ENCODE results near the gene SELPLG. TPM values are rescaled to one million over a fixed set of nuclear protein-coding genes. Genes with fewer than 3 reads are reported as not detected.
"Not testable (repeated sequence)": the region's sequence is repeated elsewhere in the genome, so short reads cannot be mapped to it uniquely, and the experiment has no call there.

Gene SELPLG
- total and polyA plus RNA-seq, 2 donors (not counting 1 experiment from before 2014, with no cell fraction given): 6.1 to 8.0 TPM

DNA sequence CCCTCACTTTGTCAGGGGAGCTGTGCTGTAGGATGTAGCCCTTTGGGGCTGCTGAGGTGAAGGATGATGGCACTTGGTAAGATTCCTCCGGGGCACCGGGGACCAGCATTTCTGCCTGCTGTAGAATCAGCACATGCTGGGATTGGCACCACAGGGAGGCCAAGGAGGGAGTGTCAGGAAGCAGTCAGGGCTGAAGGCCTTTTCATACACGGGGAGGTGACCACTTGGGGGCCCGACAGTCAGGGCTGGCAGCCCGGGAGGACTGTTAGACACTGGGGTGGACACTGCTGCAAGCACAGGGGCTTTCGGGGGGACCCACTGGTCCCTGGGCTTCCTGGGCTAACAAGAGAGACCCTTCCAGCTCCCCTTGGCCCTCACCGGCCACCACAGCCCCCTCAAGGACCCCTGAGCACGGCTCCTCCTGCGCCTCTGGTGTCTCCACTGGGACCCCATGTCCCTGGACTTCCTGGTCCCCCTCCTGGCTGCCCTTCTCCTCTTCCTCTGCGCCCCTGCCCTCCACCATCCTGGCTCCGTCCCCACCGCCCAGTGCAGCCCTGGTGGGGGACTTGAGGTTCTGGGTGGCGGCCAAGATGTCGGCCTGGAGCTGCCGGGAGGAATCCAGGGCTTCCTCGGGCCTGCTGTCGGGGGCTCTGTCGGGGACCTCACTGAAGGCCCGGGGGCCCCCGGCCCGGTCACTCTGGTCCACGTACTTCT, 42.3 kb downstream of the SELPLG start:
- Mint-ChIP-seq H3K9me3 (ENCODE audit: insufficient read depth) (no peaks in the 10 kb centered on the region), H3K27ac (no peak overlapping the region), H3K4me3 (no peak overlapping the region), H3K4me1 (no peaks in the 10 kb centered on the region), H3K27me3 (no peaks in the 10 kb centered on the region)
- ChIA-PET POLR2A (no interaction called here), CTCF (no interaction called here)
- 95% methylated on average over 20 of the region's 22 CpGs for WGBS (ENCODE audit: insufficient coverage)
- H3K9me3 ChIP-seq (ENCODE audit: control extremely low read depth in 1 of 3, control insufficient read depth in 2 of 3, insufficient read depth in 1 of 3, low read length in 2 of 3): no peaks in the 10 kb centered on the region
- no peak for DNase-seq
- TF ChIP-seq, protein P1, sequence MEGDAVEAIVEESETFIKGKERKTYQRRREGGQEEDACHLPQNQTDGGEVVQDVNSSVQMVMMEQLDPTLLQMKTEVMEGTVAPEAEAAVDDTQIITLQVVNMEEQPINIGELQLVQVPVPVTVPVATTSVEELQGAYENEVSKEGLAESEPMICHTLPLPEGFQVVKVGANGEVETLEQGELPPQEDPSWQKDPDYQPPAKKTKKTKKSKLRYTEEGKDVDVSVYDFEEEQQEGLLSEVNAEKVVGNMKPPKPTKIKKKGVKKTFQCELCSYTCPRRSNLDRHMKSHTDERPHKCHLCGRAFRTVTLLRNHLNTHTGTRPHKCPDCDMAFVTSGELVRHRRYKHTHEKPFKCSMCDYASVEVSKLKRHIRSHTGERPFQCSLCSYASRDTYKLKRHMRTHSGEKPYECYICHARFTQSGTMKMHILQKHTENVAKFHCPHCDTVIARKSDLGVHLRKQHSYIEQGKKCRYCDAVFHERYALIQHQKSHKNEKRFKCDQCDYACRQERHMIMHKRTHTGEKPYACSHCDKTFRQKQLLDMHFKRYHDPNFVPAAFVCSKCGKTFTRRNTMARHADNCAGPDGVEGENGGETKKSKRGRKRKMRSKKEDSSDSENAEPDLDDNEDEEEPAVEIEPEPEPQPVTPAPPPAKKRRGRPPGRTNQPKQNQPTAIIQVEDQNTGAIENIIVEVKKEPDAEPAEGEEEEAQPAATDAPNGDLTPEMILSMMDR (IDR thresholded peaks at IDR 0.05): no peak
- no peak for TF ChIP-seq EZH2 (IDR thresholded peaks at IDR 0.05; ENCODE audit: borderline replicate concordance, insufficient read depth, low read depth, low read length, poor library complexity, severe bottlenecking)
- intact Hi-C loops (cut with micrococcal nuclease): no loop called here
- no peaks in the 10 kb centered on the region for H3K79me2 ChIP-seq (ENCODE audit: control insufficient read depth, insufficient read depth, low read length)
- no peak overlapping the region for H3K4me3 ChIP-seq (ENCODE audit: control extremely low read depth in 1 of 5, extremely low read depth in 1 of 5, insufficient read depth in 1 of 5, low read depth in 2 of 5, low read length in 4 of 5)
- H3K27me3 ChIP-seq (replicated peaks in 1 of 4; ENCODE audit: control extremely low read depth in 1 of 4, control insufficient read depth in 3 of 4, insufficient read depth in 4 of 4, low read length in 3 of 4): no peaks in the 10 kb centered on the region
- no peaks in the 10 kb centered on the region for H3K36me3 ChIP-seq (replicated peaks in 1 of 2; ENCODE audit: control extremely low read depth in 1 of 2, control insufficient read depth in 1 of 2, extremely low read depth in 1 of 2, insufficient read depth in 2 of 2, low read length in 1 of 2)
- H3K4me1 ChIP-seq (ENCODE audit: control insufficient read depth in 2 of 2, insufficient read depth in 2 of 2, low read length in 2 of 2): no peaks in the 10 kb centered on the region
- H3K9ac ChIP-seq (ENCODE audit: low read length): no peak overlapping the region
- H2AFZ ChIP-seq (ENCODE audit: insufficient read depth, low read depth, low read length, poor library complexity, severe bottlenecking): no peak overlapping the region
- ATAC-seq (ENCODE audit: low read depth): no peak
- H4K20me1 ChIP-seq (ENCODE audit: control insufficient read depth, insufficient read depth, low read length, poor library complexity, severe bottlenecking): no peaks in the 10 kb centered on the region
- H3K27ac ChIP-seq (ENCODE audit: low read length in 2 of 2): no peak overlapping the region
- H3K4me2 ChIP-seq (replicated peaks; ENCODE audit: low read depth, low read length, poor library complexity, severe bottlenecking): no peak overlapping the region

GRCh38 chr12:108590463-108590862, 43.2 kb downstream of the SELPLG start:
- intact Hi-C loops (cut with micrococcal nuclease): not testable (repeated sequence)

More at GRCh38 chr12:108590463-108590862, 43.2 kb downstream of the SELPLG start:
- H3K9me3 ChIP-seq (ENCODE audit: control extremely low read depth in 1 of 3, control insufficient read depth in 2 of 3, insufficient read depth in 1 of 3, low read length in 2 of 3); H3K36me3 ChIP-seq (replicated peaks in 1 of 2; ENCODE audit: control extremely low read depth in 1 of 2, control insufficient read depth in 1 of 2, extremely low read depth in 1 of 2, insufficient read depth in 2 of 2, low read length in 1 of 2); H2AFZ ChIP-seq (ENCODE audit: insufficient read depth, low read depth, low read length, poor library complexity, severe bottlenecking); POLR2A ChIA-PET; H3K4me1 ChIP-seq (ENCODE audit: control insufficient read depth in 2 of 2, insufficient read depth in 2 of 2, low read length in 2 of 2); H4K20me1 ChIP-seq (ENCODE audit: control insufficient read depth, insufficient read depth, low read length, poor library complexity, severe bottlenecking); H3K9me3 Mint-ChIP-seq (ENCODE audit: insufficient read depth); H3K9ac ChIP-seq (ENCODE audit: low read length); H3K27ac ChIP-seq (ENCODE audit: low read length in 2 of 2); CTCF ChIA-PET; H3K4me3 Mint-ChIP-seq; H3K4me1 Mint-ChIP-seq; H3K27me3 Mint-ChIP-seq; H3K4me2 ChIP-seq (replicated peaks; ENCODE audit: low read depth, low read length, poor library complexity, severe bottlenecking); DNase-seq; H3K79me2 ChIP-seq (ENCODE audit: control insufficient read depth, insufficient read depth, low read length); H3K4me3 ChIP-seq (ENCODE audit: control extremely low read depth in 1 of 5, extremely low read depth in 1 of 5, insufficient read depth in 1 of 5, low read depth in 2 of 5, low read length in 4 of 5); H3K27me3 ChIP-seq (replicated peaks in 1 of 4; ENCODE audit: control extremely low read depth in 1 of 4, control insufficient read depth in 3 of 4, insufficient read depth in 4 of 4, low read length in 3 of 4); ATAC-seq (ENCODE audit: low read depth); H3K27ac Mint-ChIP-seq: not testable (repeated sequence)
- 96% methylated on average over 9 of the region's 9 CpGs for WGBS (ENCODE audit: insufficient coverage)
